HepG2 (cell line): ENCODE data around the gene JAZF1. TPM values are rescaled to one million over a fixed set of nuclear protein-coding genes. Genes with fewer than 3 reads are reported as not detected.

ENCODE experiments used
- ATAC-seq: fragments of 200-7000 bp; cut with Tn5 transposase; 3 replicates; pipeline ENCODE4 v1.9.1; 2020; ENCODE audit warnings: mild to moderate bottlenecking, moderate library complexity
- BruUV-seq: library from RNA; stranded (reverse); fragments of 400-500 nt; replicated peaks from 2 replicates; lab custom pipeline; 2021; lab: Mats Ljungman, UMichigan
- CTCF ChIA-PET: fragments of 300-600 bp; formaldehyde crosslinking; extraction: SDS; loops from one replicate; lab custom pipeline; 2021; ENCODE audit warnings: low total read pairs, inconsistent platforms, low intra/inter-chr PET ratio; lab: Yijun Ruan, JAX
- POLR2A ChIA-PET: fragments of 350-600 bp; sonication (Branson Sonifier 250); formaldehyde crosslinking; loops from one replicate; lab custom pipeline; 2020; ENCODE audit warnings: antibody characterized with exemption, inconsistent platforms; lab: Yijun Ruan, JAX
- DNase-seq: peaks from one replicate; pipeline ENCODE4 v3.0.0-alpha.2; 2015; ENCODE audit warnings: low spot score
- FAIRE-seq: peaks from 3 replicates; lab custom pipeline; 2011; peaks lifted over from hg19 to GRCh38; lab: Jason Lieb, UNC
- H2AFZ ChIP-seq: one replicate; pipeline ENCODE4 v1.6.1; 2011; ENCODE audit warnings: low read length, inconsistent platforms
- H3K27ac ChIP-seq: fragments of 300-600 bp; 3 replicates; pipeline ENCODE4 v1.8.0; 2011; ENCODE audit warnings: mixed run types, mild to moderate bottlenecking, mixed read lengths, low read length, inconsistent platforms; ENCODE audit not compliant: insufficient read depth; ENCODE audit errors: extremely low read length
- H3K27me3 ChIP-seq, 2 experiments: fragments of 200-600 bp in 1 of 2; 2 replicates in 1 of 2; 3 replicates in 1 of 2; pipeline versions ENCODE4 v1.6.0 to v1.8.0; 2011; ENCODE audit warnings: low read length in 2 of 2, mild to moderate bottlenecking in 2 of 2, moderate library complexity in 2 of 2, inconsistent platforms in 1 of 2; ENCODE audit not compliant: insufficient read depth in 2 of 2, control insufficient read depth in 1 of 2
- H3K36me3 ChIP-seq, 2 experiments: fragments of 200-600 bp in 1 of 2; replicated peaks in 1 of 2; 2 replicates in 1 of 2; 3 replicates in 1 of 2; pipeline versions ENCODE4 v1.5.1 to v1.8.0; 2011; ENCODE audit warnings: low read length in 2 of 2, inconsistent platforms in 1 of 2; ENCODE audit not compliant: insufficient read depth in 2 of 2, control insufficient read depth in 1 of 2
- H3K4me1 ChIP-seq: 2 replicates; pipeline ENCODE4 v1.5.1; 2012; ENCODE audit warnings: low read length, inconsistent platforms; ENCODE audit not compliant: insufficient read depth
- H3K4me2 ChIP-seq: 2 replicates; pipeline ENCODE4 v1.6.0; 2011; ENCODE audit warnings: low read depth, low read length, inconsistent platforms
- H3K4me3 ChIP-seq, 3 experiments: fragments of 200-600 bp in 1 of 3; sonication (generic), shearing (Covaris generic) in 1 of 3; replicated peaks in 1 of 3; 2 replicates each; pipeline ENCODE4 v1.5.1; 2011 to 2016; ENCODE audit warnings: low read length in 3 of 3, inconsistent platforms in 2 of 3, low read depth in 2 of 3, mild to moderate bottlenecking in 2 of 3, control low read depth in 1 of 3, mixed read lengths in 1 of 3; ENCODE audit not compliant: insufficient read depth in 1 of 3
- H3K79me2 ChIP-seq: one replicate; pipeline ENCODE4 v1.6.1; 2011; ENCODE audit warnings: low read length, inconsistent platforms; ENCODE audit not compliant: insufficient read depth
- H3K9ac ChIP-seq: 2 replicates; pipeline ENCODE4 v1.6.0; 2011; ENCODE audit warnings: mild to moderate bottlenecking, low read depth, low read length, inconsistent platforms; ENCODE audit not compliant: insufficient read depth
- H3K9me3 ChIP-seq: 2 replicates; pipeline ENCODE4 v1.5.1; 2012; ENCODE audit warnings: mild to moderate bottlenecking, low read length
- H4K20me1 ChIP-seq: 2 replicates; pipeline ENCODE4 v1.6.0; 2011; ENCODE audit warnings: inconsistent platforms, mild to moderate bottlenecking, low read length, moderate library complexity; ENCODE audit not compliant: insufficient read depth
- BCLAF1 ChIP-seq: fragments of 450-650 bp; IDR thresholded peaks from 2 replicates; pipeline ENCODE4 v1.6.1; 2017; ENCODE audit warnings: mild to moderate bottlenecking
- DR1 ChIP-seq: sonication (generic); formaldehyde crosslinking; IDR thresholded peaks from 2 replicates; pipeline ENCODE4 v1.8.0; 2021; ENCODE audit warnings: mild to moderate bottlenecking, missing genetic modification reagents, inconsistent platforms
- DZIP1 ChIP-seq: sonication (generic); formaldehyde crosslinking; IDR thresholded peaks from 2 replicates; pipeline ENCODE4 v1.5.0; 2020; ENCODE audit warnings: mild to moderate bottlenecking, missing genetic modification reagents
- HHEX ChIP-seq: IDR thresholded peaks from 2 replicates; pipeline ENCODE4 v1.6.1; 2016; ENCODE audit warnings: control low read depth
- KLF11 ChIP-seq: IDR thresholded peaks from 2 replicates; pipeline ENCODE4 v1.6.1; 2016; ENCODE audit warnings: missing compliant biosample characterization
- MYC ChIP-seq: sonication (generic); formaldehyde crosslinking; IDR thresholded peaks from 2 replicates; pipeline ENCODE4 v1.9.0; 2021; ENCODE audit warnings: missing genetic modification reagents, borderline replicate concordance
- NFIC ChIP-seq: IDR thresholded peaks from 2 replicates; pipeline ENCODE4 v1.6.1; 2012; ENCODE audit warnings: mild to moderate bottlenecking, low read length, inconsistent platforms
- NR2F2 ChIP-seq: IDR thresholded peaks from 2 replicates; pipeline ENCODE4 v1.6.1; 2012; ENCODE audit warnings: low read depth, inconsistent platforms, borderline replicate concordance
- ZFP1 ChIP-seq: IDR thresholded peaks from 2 replicates; pipeline ENCODE4 v1.6.1; 2016
- ZNF296 ChIP-seq: sonication (generic); formaldehyde crosslinking; conservative IDR thresholded peaks from 2 replicates; pipeline ENCODE4 v1.5.0; 2020; ENCODE audit warnings: mild to moderate bottlenecking, missing genetic modification reagents
- ZNF510 ChIP-seq: sonication (generic); formaldehyde crosslinking; IDR thresholded peaks from 2 replicates; pipeline ENCODE4 v1.4.0; 2020; ENCODE audit warnings: low read depth, mild to moderate bottlenecking, missing genetic modification reagents
- ZNF513 ChIP-seq: sonication (generic); formaldehyde crosslinking; conservative IDR thresholded peaks from 2 replicates; pipeline ENCODE4 v1.5.0; 2020; ENCODE audit warnings: missing genetic modification reagents
- ZNF562 ChIP-seq: sonication (generic); formaldehyde crosslinking; IDR thresholded peaks from 2 replicates; pipeline ENCODE4 v1.8.0; 2022; ENCODE audit warnings: missing genetic modification reagents, borderline replicate concordance
- ZNF761 ChIP-seq: sonication (generic); formaldehyde crosslinking; conservative IDR thresholded peaks from 2 replicates; pipeline ENCODE4 v1.4.0; 2020; ENCODE audit warnings: mild to moderate bottlenecking, missing genetic modification reagents
- ZNF782 ChIP-seq: sonication (generic); formaldehyde crosslinking; IDR thresholded peaks from 2 replicates; pipeline ENCODE4 v1.4.0; 2020; ENCODE audit warnings: missing genetic modification reagents, mild to moderate bottlenecking, borderline replicate concordance
- ZNF83 ChIP-seq: sonication (generic); formaldehyde crosslinking; IDR thresholded peaks from 2 replicates; pipeline ENCODE4 v1.4.0; 2020; ENCODE audit warnings: missing genetic modification reagents, mild to moderate bottlenecking, borderline replicate concordance
- ZSCAN21 ChIP-seq: sonication (generic); formaldehyde crosslinking; IDR thresholded peaks from 2 replicates; pipeline ENCODE4 v1.8.0; 2022; ENCODE audit warnings: mild to moderate bottlenecking, missing genetic modification reagents, moderate library complexity, borderline replicate concordance
- WGBS: methylation state at CpG from one replicate; pipeline ENCODE4 v1.1.6; 2017; ENCODE audit warnings: low lambda C conversion rate; 5-methylcytosine and 5-hydroxymethylcytosine counted together
- in situ Hi-C: cut with HindIII; loops from 2 replicates; pipeline ENCODE4 v1.10.0; 2017; ENCODE audit warnings: low pct_unique_long_range_greater_than_20kb; ENCODE audit not compliant: extremely low pct_ligation_motif_present
- intact Hi-C: fragments of 100-400 bp; cut with micrococcal nuclease; formaldehyde crosslinking; loops from one replicate; pipeline ENCODE4 v1.10.0; 2022; ENCODE audit not compliant: unreplicated experiment
- polyA plus RNA-seq, 8 experiments: library from polyadenylated mRNA; depleted of rRNA in 3 of 8; stranded (reverse) in 7 of 8; unstranded in 1 of 8; fragments of >200 nt; fragmentation: Illumina TruSeq in 4 of 8; extraction: Trizol in 4 of 8; gene quantifications; 2 replicates each; pipeline versions ENCODE4 v1.2.1 to v1.2.3, GENCODE V29; 2011 to 2016; ENCODE audit warnings: low read depth in 4 of 8, missing spikeins in 1 of 8, mixed read lengths in 1 of 8; ENCODE audit not compliant: insufficient read depth in 1 of 8
- total RNA-seq, 5 experiments: library from RNA; depleted of rRNA; stranded (reverse); fragments of >200 nt; fragmentation: Illumina TruSeq; extraction: Trizol; gene quantifications; 2 replicates each; pipeline ENCODE4 v1.2.3, GENCODE V29; 2016; ENCODE audit warnings: low read depth in 1 of 5

JAZF1 gene
- total and polyA plus RNA-seq, 2 of the 13 experiments (the other 11 are each of a cell fraction or from before 2014, with no cell fraction given) = not detected

GRCh38 chr7:28112012-28112411 is 68.6 kb downstream of the JAZF1 start (continued):
- TF ChIP-seq DZIP1 (CRISPR knock-in tag) (no peak), KLF11 (CRISPR knock-in tag) (no peak), HHEX (no peak), ZNF562 (CRISPR knock-in tag) (no peak), ZNF83 (CRISPR knock-in tag) (no peak), DR1 (CRISPR knock-in tag) (no peak), MYC (CRISPR knock-in tag) (no peak), ZSCAN21 (CRISPR knock-in tag) (no peak), ZFP1 (CRISPR knock-in tag) (no peak), ZNF510 (CRISPR knock-in tag) (no peak)

- no peak overlapping the region for H3K4me3 ChIP-seq
- no peaks in the 10 kb centered on the region for H4K20me1 ChIP-seq
- BruUV-seq = no TSS peak
- H3K79me2 ChIP-seq = no peaks in the 10 kb centered on the region
- DNase-seq = no peak
- ATAC-seq = no peak
- in situ Hi-C loops (no loop called here), intact Hi-C loops (no loop called here)
- no peaks in the 10 kb centered on the region for H3K27me3 ChIP-seq
- H3K4me2 ChIP-seq = no peak overlapping the region
- FAIRE-seq = no peak
- ChIA-PET POLR2A (no interaction called here), CTCF (no interaction called here)
- 56% methylated on average over 4 of the region's 4 CpGs for WGBS
- H3K36me3 ChIP-seq = no peaks in the 10 kb centered on the region
- H3K9me3 ChIP-seq = no peaks in the 10 kb centered on the region
- no peaks in the 10 kb centered on the region for H3K4me1 ChIP-seq
- no peak overlapping the region for H3K9ac ChIP-seq
- no peak overlapping the region for H2AFZ ChIP-seq
- H3K27ac ChIP-seq = no peak overlapping the region
- TF ChIP-seq NFIC (no peak), NR2F2 (no peak), ZNF761 (CRISPR knock-in tag) (no peak), BCLAF1 (no peak), ZNF513 (no peak), ZNF296 (CRISPR knock-in tag) (no peak), ZNF782 (CRISPR knock-in tag) (no peak)
Observed at GRCh38 chr7:28110427-28111012, 70.1 kb downstream of the JAZF1 start.
